NCI-H187 (cell line): ENCODE measurements around the gene ZFP57.
"Not testable (repeated sequence)": the region's sequence is repeated elsewhere in the genome, so short reads cannot be mapped to it uniquely, and the experiment has no call there.

Experiments
- DNase-seq, 2 experiments: peaks; one replicate each; lab custom pipeline; 2025; lab: John Stamatoyannopoulos, UW

Gene ZFP57

DNA sequence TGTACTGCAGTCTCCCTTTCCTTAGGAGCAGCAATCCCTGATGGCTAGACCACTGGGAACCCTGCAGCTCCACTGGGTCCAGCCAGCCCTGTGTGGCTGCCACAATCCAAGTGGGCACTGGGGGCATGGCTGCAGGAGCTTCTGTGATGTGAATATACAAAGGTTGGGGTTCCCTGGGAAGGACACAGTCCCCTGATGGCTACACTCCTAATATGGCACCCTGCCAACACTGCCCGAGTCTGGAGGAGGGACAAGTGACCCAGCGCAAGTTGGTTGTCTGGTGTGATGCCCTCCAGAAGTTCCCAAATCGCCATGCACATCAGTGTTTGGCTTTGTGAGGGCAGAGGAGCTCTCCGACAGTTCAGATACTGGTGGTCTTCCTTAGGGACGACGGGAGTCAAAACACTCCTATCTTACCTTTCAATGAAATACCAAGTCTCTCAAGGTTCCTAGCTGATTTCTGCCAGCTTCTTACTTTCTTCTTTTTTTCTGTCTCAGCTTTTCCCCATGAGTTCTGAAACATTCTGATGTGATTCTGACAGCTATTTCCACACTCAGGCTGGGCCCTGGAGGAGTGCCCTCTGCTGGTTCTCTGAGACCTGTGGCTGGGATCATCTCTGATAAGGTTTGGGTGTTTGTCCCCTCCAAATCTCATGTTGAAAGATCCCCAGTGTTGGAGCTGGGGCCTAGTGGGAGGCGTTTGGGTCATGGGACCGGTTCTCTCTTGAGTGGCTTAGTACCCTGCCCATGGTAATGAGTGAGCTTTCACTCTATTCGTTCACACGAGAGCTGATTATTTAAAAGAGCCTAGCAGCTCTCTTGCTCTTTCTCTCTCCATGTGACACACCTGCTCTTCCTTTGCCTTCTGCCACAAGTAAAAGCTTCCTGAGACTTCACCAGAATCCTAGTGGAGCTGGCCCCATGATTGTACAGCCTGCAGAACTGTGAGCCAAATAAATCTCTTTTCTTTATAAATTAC is 15.5 kb upstream of the ZFP57 start:
- no peak for DNase-seq

DNA sequence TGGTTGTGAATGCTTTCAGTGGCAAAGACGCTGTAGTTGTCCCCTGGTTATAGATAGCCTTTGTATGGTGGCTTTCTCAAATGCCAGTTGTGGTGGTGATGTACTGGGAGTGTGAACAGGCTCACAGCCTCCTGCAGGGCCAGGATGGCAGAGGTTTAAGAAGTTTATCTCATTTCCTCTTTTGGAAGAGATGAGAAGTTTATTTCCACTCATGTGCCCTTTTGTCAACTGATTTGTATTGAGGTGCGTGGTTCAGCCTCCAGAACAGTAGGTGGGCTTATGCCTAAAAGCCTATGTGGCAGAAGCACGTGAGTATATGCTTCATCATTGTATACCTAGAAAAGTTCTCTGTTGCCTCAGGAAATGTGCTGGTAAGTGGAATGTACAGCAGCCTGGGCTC is 13.7 kb upstream of the ZFP57 start:
- DNase-seq, result no peak

DNA sequence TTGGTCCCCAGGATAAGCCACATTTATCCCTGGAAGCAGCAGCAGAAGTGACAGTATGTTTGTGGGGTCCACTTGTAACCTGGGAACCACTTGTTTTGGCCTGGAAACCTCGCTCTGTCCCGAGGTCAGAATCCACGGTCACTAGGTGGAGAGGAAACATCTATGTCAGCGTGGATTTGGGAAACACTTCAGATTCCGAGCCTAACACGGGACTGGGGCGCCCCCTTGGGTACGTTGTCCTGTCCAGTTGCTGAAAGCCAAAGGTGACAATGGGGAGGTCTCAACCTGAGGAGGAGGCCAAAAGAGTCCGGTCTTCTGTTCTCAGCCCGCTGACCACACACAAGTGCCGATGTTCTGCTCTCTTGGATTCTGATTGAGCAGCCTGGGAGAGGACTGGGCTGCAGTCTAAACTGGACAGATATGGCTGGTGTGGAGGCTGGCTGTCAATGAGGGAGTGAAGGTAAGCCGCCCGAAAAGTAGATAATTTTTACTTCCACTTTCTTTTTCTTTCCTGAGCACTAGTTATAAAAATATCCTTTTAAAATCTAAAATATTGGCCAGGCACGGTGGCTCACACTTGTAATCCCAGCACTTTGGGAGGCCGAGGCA is 4.9 kb upstream of the ZFP57 start:
- DNase-seq, result no peak

DNA sequence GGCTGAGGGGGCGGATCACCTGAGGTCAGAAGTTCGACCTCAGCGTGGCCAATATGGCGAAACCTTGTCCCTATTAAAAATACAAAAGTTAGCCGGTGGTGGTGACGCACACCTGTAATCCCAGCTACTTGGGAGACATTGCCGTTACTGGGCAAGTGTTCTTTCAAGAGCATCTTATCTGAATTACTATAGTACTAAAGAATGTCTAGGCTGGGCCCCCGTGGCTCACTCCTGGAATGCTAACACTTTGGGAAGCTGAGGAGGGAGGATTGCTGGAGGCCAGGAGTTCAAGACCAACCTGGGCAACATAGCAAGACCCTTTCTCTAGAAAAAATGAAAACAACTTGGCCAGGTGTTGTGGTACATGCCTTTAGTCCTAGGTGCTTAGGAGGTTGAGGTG is 859 bp upstream of the ZFP57 start:
- DNase-seq, result no peak

DNA sequence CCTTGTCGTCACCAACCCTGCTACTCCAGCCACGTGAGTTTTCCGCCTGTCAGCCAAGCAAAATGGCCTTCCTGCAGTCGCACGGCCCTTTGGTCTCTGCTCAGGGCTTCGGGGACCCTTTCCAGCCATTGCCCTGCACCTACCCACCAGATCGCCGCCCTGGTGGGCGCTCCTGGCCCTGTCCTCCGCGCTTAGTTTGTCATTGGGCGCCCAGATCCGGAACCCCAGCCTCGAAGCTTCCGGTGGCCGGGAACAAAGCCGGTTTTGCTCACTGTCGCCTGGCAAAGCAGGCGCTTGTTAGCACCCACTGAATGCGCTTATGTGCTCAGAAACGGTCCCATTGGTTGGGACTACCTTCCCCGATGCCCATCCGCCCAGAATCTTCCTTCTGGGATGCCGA is 536 bp downstream of the ZFP57 start:
- no peak for DNase-seq

DNA sequence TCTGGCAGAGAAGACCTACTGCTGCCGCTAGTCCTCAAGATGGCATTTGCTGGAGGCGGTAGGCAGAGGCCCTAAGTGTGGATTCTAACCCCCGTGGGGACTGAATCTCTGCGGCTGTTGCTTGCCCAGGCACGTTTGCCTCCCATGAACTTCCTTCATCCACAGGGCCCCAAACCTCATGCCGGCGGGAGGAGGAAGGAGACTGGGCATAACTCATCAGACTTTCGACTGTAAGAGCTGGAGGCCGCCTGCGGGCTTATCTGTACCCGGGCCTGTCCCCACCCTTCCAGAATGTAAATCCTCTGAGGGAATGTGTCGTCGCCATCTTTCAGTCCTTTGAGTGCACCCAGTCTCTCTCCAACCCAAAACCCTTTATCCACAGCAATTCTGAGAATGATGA is 990 bp downstream of the ZFP57 start:
- DNase-seq, result no peak

DNA sequence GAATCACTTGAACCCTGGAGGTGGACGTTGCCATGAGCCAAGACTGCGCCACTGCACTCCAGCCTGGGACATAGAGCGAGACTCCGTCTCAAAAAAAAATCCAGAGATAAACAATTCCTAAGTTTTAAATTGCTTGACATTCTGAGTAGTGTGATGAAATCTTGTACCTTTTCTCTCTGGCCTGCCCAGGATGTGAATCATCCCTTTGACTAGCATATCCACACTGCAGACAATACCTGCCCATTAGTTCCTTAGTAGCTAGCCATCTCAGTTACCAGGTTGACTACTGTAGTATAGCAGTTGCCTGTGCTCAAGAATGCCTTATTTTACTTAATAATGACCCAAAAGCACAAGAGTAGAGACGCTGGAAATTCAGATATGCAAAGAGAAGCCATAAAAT is 2.8 kb downstream of the ZFP57 start:
- no peak for DNase-seq

DNA sequence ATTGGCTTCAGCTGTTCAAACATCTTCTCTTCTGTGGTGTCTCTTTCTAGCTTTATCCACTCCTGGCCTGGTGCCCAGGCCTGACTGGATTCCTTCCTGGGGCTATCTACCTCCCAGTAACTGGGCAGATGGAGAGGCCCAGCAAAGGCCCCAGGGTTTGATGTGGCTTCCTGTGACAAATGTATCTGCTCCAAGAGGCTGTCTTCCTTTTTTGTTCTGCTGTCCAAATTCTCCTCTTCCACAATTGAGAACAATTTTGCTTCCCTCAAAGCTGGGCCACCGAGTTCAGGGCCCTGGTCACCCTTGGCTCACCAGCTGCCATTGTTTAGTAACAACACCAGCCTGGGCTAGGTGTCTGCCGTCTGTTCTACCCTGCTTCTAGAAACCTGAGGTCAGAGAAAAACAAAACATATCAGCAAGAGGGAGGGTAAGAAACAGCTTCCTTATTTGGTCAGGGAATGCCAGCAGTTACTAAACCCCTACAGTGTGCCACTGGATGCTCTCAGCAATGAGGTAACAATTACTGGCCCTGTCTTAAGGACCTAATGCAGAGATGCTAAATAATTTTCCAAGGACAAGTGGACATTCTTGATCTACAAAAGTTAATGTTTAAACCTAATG is 3.9 kb downstream of the ZFP57 start:
- no peak for DNase-seq

DNA sequence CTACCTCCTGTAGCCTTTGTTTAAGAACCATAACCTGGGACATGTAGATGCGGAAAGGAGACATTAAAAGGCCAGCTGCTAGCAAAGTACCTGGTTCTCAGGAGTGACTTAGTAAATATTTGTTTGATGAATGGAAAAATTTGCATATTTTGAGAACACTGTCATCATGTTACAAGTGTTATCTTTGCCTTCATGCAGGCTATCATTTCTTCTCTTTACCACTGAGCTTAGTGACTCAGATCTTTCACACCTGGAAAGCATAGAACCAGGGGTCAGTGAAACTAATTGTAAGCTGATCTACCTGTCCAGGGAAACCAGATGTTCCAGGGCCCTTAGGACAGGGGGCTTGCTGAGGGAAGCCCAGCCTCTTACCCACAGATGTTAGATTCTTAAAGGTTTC is 5.4 kb downstream of the ZFP57 start:
- no peak for DNase-seq

DNA sequence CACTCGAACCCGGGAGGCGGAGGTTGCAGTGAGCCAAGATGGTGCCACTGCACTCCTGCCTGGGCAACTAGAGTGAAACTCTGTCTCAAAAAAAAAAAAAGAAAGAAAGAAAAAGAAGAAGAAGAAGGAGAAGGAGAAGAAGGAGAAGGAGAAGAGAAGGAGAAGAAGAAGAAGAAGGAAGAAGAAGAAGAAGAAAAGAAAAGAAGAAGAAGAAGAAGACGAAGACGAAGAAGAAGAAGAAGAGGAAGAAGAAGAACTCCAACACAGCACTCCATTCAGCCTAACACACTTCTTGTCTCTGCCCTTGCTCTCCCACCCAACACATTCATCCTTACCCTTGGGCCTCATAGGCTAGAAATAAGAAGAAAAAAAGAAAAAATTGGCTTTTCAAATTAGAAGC is 6.9 kb downstream of the ZFP57 start:
- DNase-seq, result no peak

DNA sequence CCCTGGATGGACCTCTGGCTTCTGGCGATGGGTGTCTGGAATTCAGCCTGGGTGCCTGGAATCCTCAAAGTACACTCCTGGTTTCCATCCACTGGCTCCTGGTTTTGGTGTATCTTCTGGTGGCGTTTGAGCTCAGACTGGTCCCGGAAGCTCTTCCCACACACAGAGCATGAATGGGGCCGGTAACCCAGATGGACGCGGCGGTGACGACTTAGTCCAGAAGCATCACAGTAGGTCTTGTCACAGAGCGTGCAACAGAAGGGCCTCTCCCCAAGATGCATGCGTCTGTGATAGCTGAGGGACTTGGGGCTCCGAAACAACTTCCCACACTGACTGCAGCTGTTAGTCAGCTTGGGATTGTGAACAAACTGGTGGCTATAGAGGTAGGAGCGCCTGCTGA is 7.8 kb downstream of the ZFP57 start:
- no peak for DNase-seq

DNA sequence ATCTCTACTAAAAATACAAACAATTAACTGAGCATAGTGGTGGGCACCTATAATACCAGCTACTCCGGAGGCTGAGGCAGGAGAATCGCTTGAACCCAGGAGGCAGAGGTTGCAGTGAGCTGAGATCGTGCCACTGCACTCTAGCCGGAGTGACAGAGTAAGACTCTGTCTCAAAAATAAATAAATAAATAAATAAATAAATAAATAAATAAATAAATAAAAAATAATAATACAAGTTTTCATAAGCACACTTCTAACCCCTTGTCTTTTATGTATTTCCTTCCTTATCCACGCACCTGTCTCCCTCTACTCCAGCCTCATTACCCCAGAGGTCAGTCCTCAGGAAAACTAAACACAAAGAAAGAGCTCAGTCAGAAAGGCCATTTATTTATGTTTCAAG is 8.8 kb downstream of the ZFP57 start:
- not testable (repeated sequence) for DNase-seq

DNA sequence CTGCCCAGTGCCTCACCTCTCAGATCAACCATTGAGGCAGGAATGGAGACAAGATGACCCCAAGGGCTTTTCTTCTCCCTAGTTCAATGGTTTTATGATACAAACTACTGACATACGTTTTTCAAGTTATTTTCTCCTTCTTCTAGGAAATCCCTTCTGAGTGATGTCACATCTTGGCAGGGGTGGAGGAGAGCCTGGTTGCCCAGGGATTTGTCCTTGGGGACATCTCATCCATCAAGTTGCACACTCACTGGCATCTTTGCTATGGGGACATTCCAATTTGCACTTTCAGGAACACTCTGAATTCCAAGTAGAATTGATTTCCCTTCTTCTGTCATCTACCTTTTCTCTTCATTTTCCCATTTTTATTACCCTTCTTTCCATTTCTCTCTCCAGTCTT is 9.9 kb downstream of the ZFP57 start:
- DNase-seq, result no peak

DNA sequence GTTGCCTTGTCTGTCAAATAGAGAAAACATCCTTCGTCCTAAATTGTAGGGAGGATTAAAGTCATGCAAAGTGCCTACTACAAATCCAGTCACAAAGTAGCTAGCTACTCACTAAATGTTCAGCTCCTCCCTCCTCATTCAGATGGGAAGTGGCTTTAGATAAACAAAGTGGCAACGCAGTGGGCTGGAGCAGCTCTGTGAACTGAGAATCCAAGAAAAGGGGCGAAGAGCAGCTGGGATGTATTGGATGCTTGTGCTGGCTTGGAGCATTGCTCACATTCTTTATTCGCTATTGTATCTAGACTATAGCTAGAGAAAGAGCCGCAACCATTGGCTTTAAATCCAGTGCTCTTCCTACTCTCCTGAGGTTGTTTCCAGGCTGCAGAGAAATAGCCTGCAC is 13.8 kb downstream of the ZFP57 start:
- DNase-seq, result no peak

DNA sequence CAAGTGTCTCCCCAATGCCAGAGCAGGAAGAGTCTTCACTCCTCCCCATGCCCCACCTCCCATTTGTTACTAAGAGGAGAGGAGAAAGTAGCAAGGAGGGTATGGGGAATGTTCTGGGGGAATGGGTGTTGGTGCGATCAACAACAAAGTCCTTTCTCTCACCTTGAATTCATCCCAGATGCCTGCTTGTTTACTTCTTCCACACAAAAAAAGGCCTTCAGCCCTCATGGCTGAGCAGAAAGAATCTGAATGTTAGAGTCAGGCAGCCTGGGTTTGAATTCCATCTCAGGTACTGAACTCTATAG is 14.2 kb downstream of the ZFP57 start:
- DNase-seq, result no peak

DNA sequence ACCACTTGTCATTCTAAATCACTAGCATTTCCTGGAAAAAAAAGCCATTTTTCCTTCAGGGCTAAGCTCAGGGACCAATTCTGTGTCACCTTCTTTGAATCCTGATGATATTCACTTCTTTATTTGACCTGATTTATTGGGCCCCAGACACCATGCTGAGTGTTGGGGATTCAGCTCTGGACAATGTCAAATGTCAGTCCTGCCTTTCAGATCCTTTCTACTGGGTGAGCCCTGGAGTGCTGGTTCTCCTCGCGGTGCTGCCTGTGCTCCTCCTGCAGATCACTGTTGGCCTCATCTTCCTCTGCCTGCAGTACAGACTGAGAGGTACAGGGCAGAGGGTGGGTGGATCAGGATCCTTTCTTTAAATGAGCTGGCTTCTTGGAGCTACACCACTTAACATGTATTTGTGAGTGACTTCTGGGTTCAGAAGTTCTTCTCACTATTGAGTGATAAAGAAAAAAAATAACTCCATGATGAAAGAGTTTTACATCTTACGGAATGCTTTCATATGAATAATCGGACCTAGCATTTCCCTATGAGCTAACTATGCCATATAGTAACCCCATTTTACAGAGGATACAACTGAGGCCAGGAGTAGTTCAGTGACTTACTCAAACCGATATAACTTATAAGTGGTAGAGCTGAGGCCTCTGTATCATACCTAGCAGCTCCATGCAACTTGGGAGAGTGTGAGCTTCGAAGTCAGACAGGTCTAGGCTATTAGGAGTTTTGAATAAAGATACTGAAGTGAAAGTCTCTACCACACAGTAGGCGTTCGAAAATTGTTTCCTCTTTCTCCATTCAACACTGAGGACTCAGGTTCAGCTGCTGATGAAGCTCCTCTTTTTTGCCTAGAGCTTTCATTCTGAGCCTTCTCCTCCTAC is 14.8 kb downstream of the ZFP57 start:
- DNase-seq, result no peak

DNA sequence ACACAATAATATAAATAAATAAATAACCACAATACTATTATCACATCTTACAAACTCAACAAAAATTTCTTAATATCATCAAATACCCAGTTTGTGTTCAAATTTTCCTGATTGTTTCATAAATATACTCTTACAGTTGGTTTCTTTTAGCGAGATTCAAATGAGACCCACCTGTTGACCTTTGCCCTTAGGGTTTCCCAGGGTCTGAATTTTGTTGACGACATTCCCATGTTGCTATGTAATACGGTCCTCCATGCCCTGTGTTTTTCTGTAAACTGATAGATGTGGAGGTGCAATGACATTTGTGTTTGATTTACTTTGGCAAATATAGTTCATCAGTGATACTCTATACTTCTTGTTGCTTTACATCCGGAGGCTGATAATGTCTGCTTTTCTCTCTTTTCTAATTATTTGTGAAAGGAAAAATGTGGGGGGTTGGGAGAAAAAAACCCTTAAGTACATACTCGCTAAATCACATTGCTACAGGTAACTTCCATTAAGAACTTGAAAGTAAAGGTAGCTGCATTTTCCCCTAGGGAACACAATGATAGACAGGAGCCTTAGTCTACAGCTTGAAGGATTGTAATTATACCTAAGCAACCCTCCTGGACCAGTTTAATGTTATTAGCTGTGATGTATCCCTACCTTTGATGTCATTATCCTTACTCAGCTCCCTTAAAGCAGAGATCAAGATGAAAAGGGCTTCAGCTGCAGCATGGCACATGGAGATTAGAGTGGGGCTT is 17.5 kb downstream of the ZFP57 start:
- no peak for DNase-seq

DNA sequence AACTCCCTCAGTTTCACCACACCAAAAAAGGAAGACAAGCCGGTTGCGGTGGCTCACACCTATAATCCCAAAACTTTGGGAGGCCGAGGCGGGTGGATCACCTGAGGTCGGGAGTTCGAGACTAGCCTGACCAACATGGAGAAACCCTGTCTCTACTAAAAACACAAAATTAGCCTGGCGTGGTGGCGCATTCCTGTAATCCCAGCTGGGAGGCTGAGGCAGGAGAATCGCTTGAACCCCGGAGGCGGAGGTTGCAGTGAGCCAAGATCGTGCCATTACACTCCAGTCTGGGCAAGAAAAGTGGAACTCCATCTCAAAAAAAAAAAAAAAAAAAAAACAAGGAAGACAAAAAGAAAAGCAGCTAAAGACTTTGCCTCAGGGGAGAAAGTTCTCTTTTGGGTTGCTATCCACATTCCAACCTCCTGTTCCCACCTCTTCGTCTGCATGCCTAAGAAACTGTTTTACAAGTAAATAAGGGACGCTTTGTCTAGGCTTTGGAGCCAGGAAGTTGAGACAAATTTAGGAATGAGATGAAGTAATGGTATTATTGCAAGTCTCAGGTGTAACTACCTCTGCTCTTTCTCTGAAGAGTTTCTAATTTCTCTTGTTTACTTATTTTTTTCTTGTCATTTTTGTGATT is 19.3 kb downstream of the ZFP57 start:
- DNase-seq, result not testable (repeated sequence)

DNA sequence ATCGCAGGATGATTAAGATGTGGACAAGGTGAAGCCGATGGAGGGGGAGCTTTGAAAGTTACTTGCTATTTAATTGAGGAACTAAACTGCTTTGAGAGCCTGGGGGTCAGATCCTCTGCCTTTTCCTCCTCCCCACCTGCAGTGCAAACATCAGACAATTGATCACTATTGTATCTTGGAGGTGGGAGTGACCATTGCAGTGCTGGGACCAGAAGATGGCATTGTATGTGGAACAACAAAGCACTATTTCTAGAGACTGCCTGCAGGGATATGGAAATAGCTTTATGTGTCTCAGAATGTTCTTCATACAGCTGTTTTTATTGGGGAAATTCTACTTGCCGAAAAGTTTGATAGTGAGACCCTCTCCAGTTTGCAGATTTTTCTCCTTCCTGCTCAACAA is 19.9 kb downstream of the ZFP57 start:
- DNase-seq, result no peak

DNA sequence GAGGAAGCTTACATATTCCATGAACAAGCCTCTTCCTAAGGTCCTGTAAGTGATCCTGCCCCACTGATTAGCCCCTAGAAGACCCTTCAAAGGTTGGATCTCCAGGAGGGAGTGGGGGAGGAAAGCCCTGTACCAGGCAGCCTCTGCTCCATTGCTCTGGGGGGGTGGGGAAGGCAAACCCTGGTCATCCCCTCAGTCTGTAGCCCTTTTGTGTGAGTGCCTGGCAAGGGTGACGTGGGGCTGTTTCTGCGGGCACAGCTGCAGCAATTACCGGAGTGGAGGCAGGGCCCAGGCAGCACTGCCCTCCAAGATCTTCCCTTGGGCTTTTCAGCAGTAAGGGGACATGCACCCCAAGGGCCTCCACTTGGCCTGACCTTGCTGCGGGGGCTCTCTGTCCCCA is 24.2 kb downstream of the ZFP57 start, which contains the start of gene MOG:
Gene MOG (plus strand): TSS at position 295 of the 400 bp plus-strand sequence. CDS start 118 bp downstream, outside the sequence.
- no peak for DNase-seq

DNA sequence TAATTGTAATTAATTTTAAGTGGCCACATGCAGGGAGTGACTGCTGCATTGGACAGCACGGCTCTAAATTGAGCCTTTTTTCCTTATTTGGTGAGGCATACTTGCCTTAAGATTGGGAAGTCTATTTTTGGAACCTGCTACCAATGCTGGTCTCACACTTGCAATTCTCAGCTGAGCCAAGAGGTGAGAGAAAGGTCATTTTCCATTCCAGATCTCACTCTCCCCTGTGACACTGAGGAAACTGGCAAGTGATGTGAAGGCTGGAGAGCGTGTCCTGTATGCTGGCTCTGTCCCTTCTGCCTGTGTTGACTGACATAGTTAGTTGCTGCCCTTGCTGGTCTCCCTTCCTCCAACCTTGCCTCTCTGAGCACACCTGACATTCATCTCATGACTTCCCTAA is 24.8 kb downstream of the ZFP57 start:
- DNase-seq, result no peak
